Activated naive CD8-positive, alpha-beta T cell treated with anti-CD3 and anti-CD28 coated beads for 36 hours (primary cell): ENCODE results near the gene KRT38. TPM values are rescaled to one million over a fixed set of nuclear protein-coding genes. Genes with fewer than 3 reads are reported as not detected.
A peak's percentile ranks its signal among the peaks of the same experiment; 100 is the strongest.
"Not testable (repeated sequence)": the region's sequence is repeated elsewhere in the genome, so short reads cannot be mapped to it uniquely, and the experiment has no call there.

Source experiments
- DNase-seq: peaks from one replicate; pipeline ENCODE4 v3.0.0; 2021
- H3K27ac Mint-ChIP-seq: one replicate; pipeline ENCODE4 v1.8.0; 2022; ENCODE audit warnings: mild to moderate bottlenecking, moderate library complexity, mixed read lengths
- H3K27me3 Mint-ChIP-seq: one replicate; pipeline ENCODE4 v1.8.0; 2022; ENCODE audit warnings: mild to moderate bottlenecking, mixed read lengths
- H3K36me3 Mint-ChIP-seq: one replicate; pipeline ENCODE4 v1.8.0; 2021; ENCODE audit warnings: mild to moderate bottlenecking, mixed read lengths
- H3K4me1 Mint-ChIP-seq: one replicate; pipeline ENCODE4 v1.8.0; 2021; ENCODE audit warnings: mixed read lengths
- H3K4me3 Mint-ChIP-seq: one replicate; pipeline ENCODE4 v1.8.0; 2022; ENCODE audit warnings: mild to moderate bottlenecking, moderate library complexity, mixed read lengths
- H3K9me3 Mint-ChIP-seq: one replicate; pipeline ENCODE4 v1.8.0; 2022; ENCODE audit warnings: mixed read lengths
- total RNA-seq, 2 experiments: library from RNA; stranded (reverse); gene quantifications; one replicate each; pipeline ENCODE4 v1.2.3, GENCODE V29; 2021

Gene KRT38
- total RNA-seq, 2 experiments from 2014 or later, result not detected

DNA sequence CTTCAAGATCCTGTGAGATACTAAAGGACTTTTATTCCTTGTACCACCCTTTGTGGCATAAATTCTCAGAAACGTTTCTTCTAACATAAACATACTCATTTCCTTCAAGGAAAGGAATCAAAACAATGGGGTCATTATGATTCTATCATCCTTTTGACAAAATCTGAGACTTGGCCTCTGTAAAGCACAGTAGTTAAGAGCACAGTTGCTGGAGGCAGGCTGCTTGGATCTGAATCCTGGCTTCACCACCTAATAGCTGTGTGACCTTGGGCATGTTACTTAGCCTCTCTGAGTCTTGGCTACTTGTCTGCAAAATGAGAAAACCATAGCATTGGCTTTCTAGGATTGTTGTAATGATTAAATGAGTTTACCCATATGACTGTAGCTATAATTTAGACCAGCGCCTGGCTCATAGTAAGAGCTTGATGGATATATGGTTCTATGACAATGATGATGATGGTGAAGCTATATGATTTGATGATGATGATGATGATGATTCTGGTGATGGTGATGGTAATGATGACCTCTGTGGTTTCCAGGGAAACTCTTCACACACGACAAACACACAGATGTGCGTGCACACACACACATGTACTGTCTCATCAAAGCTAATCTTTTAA is 37.3 kb downstream of the KRT38 start:
- peak overlapping the region; percentile 43 for H3K27ac Mint-ChIP-seq
- H3K4me1 Mint-ChIP-seq, result peaks cover 23% of the 10 kb centered on the region
- no peak for DNase-seq
- no peak overlapping the region for H3K4me3 Mint-ChIP-seq
- no peaks in the 10 kb centered on the region for H3K36me3 Mint-ChIP-seq
- peaks cover 3% of the 10 kb centered on the region for H3K27me3 Mint-ChIP-seq
- no peaks in the 10 kb centered on the region for H3K9me3 Mint-ChIP-seq

DNA sequence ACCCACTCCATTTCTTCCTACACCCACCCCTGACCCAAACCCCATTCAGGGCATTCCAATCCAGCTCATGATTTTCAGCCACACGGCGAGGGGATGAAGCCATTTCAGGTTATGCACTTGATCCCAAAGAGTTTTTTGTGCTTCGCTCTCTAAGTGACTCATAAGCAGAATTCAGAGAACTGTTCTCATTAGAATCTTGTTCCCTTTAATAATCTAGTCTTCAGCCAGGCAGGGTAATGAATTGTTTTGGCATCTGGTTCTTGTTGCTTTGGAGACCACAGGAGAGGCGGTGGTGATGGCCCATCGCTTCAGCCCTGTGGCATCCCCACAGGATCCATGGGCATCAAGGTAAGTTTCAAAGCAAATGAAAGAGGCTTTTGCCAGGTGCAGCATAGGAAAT is 38.6 kb downstream of the KRT38 start:
- peaks cover 3% of the 10 kb centered on the region for H3K27me3 Mint-ChIP-seq
- H3K36me3 Mint-ChIP-seq, result no peaks in the 10 kb centered on the region
- no peaks in the 10 kb centered on the region for H3K9me3 Mint-ChIP-seq
- no peak overlapping the region for H3K27ac Mint-ChIP-seq
- H3K4me3 Mint-ChIP-seq, result no peak overlapping the region
- no peak for DNase-seq
- peaks cover 23% of the 10 kb centered on the region for H3K4me1 Mint-ChIP-seq

DNA sequence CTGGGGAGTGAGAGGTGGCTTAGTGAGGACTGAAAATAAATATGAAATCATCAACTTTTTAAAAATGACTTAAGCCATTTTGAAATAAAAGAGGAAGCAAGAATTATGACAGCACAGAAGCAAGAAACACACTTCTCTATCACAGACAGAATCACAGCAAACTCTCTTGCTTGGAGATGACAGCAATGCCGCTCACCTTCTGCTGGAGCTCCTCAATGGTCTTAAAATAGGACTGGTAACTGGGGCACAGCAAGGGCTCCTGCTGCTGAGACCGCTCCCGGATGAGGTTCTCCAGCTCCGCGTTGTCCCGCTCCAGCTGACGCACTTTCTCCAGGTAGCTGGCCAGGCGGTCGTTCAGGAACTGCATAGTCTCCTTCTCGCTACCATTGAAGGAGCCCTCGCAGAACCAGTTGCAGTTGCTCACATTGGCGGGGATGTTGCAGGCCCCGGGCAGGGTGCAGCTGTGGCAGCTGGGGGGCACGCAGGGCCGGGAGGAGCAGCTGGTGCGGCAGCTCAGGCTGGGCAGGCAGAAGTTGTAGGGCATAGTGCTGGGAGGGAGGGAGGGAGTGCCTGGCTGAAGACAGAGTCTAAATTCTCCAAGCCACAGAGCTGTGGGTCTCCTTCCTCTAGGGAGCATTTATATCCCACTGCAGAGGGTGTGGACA is 43.7 kb downstream of the KRT38 start, which contains the start of gene KRT31:
KRT31 (minus strand) TSS at position 613 of the 665 bp plus-strand sequence; CDS start at position 544, 69 bp downstream.
- H3K9me3 Mint-ChIP-seq, result no peaks in the 10 kb centered on the region
- no peak within 1 kb of the TSS for H3K27ac Mint-ChIP-seq
- no peak for DNase-seq
- H3K4me1 Mint-ChIP-seq, result no peaks in the 10 kb centered on the region
- no peaks in the 10 kb centered on the region for H3K27me3 Mint-ChIP-seq
- H3K4me3 Mint-ChIP-seq, result no peak within 1 kb of the TSS
- H3K36me3 Mint-ChIP-seq, result no peaks in the 10 kb centered on the region

DNA sequence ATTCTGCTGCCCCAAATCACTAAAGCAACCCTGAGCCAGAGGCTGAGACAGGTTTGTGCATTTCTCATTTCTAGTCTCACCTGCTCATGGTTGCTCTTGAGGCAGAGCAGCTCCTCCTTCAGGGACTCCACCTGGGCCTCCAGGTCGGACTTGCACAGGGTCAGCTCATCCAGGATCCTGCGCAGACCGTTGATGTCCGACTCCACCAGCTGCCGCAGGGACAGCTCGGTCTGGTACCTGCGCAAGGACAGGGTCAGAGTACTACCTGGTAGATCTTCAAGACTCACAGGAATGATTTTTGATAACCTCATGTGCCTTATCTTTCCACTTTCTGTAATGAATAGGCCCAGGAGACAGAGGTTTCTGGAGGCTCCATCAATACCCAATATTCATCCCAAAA is 44.4 kb downstream of the KRT38 start:
- no peaks in the 10 kb centered on the region for H3K36me3 Mint-ChIP-seq
- H3K9me3 Mint-ChIP-seq, result no peaks in the 10 kb centered on the region
- DNase-seq, result no peak
- no peaks in the 10 kb centered on the region for H3K27me3 Mint-ChIP-seq
- no peaks in the 10 kb centered on the region for H3K4me1 Mint-ChIP-seq
- H3K27ac Mint-ChIP-seq, result no peak overlapping the region
- H3K4me3 Mint-ChIP-seq, result no peak overlapping the region

DNA sequence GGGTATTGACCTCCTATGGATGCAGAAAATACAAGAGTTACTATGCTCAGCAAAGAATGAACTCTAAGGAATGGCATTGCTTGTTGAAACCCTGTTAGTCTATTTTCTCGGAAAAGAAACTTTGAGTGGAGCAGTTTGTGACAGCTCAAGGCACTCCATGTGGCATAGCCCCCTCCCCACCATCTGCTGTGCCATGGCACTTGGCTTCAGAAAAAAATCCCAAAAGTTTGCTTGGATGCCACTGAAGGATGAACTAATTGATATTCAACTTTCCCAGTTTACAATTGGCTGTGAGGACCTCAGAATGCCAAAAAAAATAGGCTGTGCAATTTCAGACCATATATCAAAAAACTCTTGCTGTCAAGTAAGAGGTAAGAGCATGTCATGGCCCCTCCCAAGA is 45.2 kb downstream of the KRT38 start:
- Mint-ChIP-seq H3K36me3 (no peaks in the 10 kb centered on the region), H3K27me3 (no peaks in the 10 kb centered on the region), H3K9me3 (no peaks in the 10 kb centered on the region), H3K4me3 (no peak overlapping the region), H3K4me1 (no peaks in the 10 kb centered on the region), H3K27ac (no peak overlapping the region)
- DNase-seq, result no peak

DNA sequence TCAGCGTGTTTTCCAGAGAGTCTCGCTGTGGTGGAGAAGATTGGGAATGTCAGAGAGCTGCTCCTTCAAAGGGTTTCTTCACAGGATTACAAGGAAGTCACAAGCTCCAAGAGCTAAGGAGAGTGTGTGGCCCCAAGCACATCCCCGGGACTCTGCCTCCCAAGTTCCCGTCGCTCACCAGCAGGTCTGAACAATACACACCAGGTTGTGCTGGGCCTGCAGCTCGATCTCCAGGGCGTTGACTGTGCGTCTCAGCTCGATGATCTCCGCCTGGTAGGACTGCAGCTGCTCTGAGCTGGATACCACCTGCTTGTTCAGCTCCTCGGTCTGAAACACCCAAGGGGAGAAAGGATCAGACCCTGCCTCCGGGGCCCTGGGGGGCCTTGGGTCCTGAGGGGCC is 45.7 kb downstream of the KRT38 start:
- H3K27ac Mint-ChIP-seq, H3K36me3 Mint-ChIP-seq, H3K4me3 Mint-ChIP-seq, H3K9me3 Mint-ChIP-seq, H3K27me3 Mint-ChIP-seq, H3K4me1 Mint-ChIP-seq, DNase-seq: not testable (repeated sequence)

DNA sequence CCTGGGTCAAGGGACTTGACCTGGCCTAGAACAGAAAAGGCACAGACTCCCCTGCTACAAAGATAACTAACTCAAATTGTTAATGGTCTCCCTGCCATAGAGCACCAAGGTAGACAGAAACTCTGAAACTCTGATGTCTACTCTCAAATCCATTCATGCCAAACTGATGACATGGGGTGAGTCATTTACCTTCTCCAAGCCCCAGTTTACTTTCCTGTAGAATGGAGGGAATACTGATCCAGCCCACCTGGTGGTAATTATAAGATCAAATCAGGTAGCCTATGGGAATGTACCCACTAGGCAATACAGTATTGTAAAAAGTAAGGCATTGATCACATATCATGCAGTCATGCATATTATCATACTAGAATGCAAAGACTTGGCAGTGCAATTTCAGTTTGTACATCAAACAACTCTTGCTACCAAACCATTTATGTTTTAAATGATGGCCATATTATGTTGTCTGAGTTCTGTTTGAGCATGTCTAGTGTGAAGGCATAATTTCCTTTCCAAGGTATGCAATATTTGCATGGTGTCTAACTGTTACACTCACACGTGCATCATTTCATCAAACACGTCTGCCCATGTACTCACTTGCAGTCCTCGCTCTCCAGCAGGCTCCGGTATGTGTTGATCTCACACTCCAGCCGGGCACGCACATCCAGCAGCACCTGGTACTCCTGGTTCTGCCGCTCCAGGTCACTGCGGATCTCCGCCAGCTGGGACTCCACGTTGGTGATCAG is 46.4 kb downstream of the KRT38 start:
- Mint-ChIP-seq H3K4me1 (no peaks in the 10 kb centered on the region), H3K27ac (no peak overlapping the region), H3K27me3 (no peaks in the 10 kb centered on the region), H3K9me3 (no peaks in the 10 kb centered on the region), H3K36me3 (no peaks in the 10 kb centered on the region), H3K4me3 (no peak overlapping the region)
- no peak for DNase-seq

DNA sequence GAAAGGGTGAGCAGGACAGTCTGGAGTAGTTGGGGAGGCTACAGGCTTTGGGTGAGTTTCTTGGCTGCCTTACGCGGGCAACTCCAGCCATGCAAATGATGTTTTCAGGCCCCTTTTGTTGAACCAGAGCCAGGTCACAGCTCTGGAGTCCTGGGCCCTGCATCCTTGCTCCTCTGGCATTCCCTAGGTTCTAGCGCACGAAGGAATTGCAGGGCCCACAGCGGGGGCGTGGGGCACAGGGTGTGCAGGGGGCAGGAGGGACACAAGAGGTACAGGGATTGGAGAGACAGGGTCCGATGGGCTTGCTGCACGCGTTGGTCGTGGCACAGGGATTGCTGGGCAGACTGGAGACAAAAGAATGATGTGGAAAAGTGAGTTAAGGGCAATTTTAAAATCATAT is 47.0 kb downstream of the KRT38 start:
- no peak overlapping the region for H3K27ac Mint-ChIP-seq

DNA sequence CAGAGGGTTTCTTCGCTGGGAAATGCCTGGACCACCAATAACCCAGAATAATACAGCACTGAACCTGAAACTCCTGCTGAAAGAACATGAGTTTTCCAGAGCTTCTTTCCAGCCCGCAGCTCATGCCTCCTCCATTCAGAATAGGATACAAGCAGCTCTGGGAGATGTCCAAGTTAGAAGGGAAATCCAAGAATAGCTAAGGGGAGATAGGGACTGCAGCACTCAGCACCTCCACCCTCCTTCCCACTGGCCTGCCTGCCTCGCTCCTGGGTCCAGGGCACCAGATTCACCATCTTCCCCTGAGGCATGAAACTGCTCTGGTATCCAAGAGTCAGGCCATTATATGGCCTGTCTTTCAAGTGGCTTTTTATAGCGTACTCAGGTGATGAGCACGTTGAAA is 47.5 kb downstream of the KRT38 start:
- no peak overlapping the region for H3K4me3 Mint-ChIP-seq
- no peak overlapping the region for H3K27ac Mint-ChIP-seq
- no peaks in the 10 kb centered on the region for H3K27me3 Mint-ChIP-seq
- H3K4me1 Mint-ChIP-seq, result no peaks in the 10 kb centered on the region
- no peak for DNase-seq
- no peaks in the 10 kb centered on the region for H3K36me3 Mint-ChIP-seq
- H3K9me3 Mint-ChIP-seq, result no peaks in the 10 kb centered on the region

More for the DNA sequence above, 47.0 kb downstream of the KRT38 start:
- Mint-ChIP-seq H3K4me3 (no peak overlapping the region), H3K4me1 (no peaks in the 10 kb centered on the region), H3K27me3 (no peaks in the 10 kb centered on the region), H3K36me3 (no peaks in the 10 kb centered on the region), H3K9me3 (no peaks in the 10 kb centered on the region)
- no peak for DNase-seq

DNA sequence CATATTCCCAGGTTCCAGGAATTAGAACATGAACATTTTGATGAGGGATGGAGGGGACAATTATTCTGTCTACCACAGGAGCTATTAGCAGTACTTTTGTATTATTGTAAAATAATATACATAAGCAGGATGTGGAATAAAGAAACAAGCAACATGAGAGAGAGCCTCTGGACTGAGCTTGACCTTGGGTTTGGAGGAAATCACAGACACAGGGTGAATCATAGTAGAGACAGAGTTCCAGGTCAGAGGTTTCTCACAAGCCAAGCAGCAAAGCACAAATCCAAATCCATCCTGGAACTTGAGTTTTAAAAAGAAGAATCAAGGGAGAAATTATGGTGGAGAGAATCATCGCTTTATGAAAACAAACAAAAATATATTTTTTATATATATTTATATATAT is 48.5 kb downstream of the KRT38 start:
- Mint-ChIP-seq H3K36me3 (peaks cover 3% of the 10 kb centered on the region), H3K9me3 (peaks cover 5% of the 10 kb centered on the region), H3K4me3 (no peak overlapping the region), H3K27me3 (no peaks in the 10 kb centered on the region), H3K4me1 (no peaks in the 10 kb centered on the region), H3K27ac (no peak overlapping the region)
- no peak for DNase-seq

DNA sequence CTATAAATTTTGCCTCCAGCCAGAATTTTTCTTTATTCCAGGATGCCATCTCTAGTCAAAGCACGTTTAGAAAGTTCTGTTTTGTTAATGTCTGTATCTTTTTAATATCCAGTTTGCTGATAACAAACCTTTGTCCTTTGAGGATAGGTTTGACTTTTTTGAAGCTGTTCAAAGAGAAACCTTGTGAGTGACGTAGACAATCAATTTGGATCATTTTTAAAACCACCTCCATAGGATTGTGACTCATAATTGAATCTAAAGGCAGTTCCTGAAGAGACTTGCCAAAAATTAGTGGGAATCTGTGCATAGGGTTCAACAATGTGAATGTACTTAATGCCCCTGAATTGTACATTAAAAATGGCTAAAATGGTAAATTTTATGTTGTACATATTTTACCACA is 49.2 kb downstream of the KRT38 start:
- no peak for DNase-seq
- Mint-ChIP-seq H3K27me3 (peaks cover 3% of the 10 kb centered on the region), H3K4me1 (no peaks in the 10 kb centered on the region), H3K4me3 (no peak overlapping the region), H3K9me3 (peaks cover 10% of the 10 kb centered on the region), H3K36me3 (peaks cover 6% of the 10 kb centered on the region), H3K27ac (no peak overlapping the region)

DNA sequence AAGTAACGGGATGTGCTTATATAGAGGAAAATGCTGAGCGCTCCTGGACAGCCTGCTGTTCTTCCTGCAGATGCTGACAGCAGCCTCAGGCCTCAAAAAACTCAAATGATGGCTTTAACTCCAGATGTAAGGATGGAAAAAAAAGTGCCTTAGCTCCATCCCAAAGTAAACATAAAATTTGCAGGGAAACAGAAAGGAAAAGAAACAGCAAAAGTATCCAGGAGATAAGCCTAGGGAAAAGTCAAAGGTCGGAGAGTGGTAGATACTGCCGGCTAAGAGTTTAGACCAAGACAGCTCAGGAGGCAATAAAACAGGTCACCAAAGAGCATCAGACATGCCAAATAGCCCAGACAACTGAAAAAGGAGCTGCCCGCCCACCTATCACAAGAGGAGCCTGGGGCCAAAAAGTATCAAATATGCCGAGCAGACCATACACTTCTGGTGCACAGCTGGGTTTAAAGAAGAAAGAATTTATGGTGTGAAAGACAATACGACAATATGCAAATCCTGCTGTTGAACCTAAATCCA is 50.3 kb downstream of the KRT38 start:
- Mint-ChIP-seq H3K4me3 (no peak overlapping the region), H3K4me1 (no peaks in the 10 kb centered on the region), H3K27me3 (peaks cover 4% of the 10 kb centered on the region), H3K36me3 (peaks cover 7% of the 10 kb centered on the region), H3K9me3 (peaks cover 14% of the 10 kb centered on the region), H3K27ac (no peak overlapping the region)
- no peak for DNase-seq

DNA sequence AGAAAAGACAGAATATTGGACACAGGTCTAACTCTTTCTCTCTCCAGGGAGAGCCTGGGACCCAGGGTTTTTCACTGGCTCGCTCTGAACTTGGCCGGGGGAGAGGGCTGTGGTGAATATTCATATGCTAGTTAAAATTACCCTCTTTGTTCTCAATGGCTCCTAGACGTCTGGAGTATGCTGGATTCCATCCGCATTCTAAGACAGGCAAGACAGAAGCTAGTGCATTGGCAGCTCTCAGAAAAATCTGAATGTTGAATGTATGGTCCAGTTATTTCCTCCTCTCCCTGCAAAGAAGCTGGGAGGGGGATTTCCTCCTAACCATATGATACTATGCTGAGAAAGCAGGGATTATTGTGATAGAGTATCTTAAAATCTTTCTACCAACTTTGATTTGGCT is 53.1 kb downstream of the KRT38 start:
- no peak overlapping the region for H3K27ac Mint-ChIP-seq
- DNase-seq, result no peak
- peaks cover 4% of the 10 kb centered on the region for H3K27me3 Mint-ChIP-seq
- peaks cover 7% of the 10 kb centered on the region for H3K36me3 Mint-ChIP-seq
- H3K4me3 Mint-ChIP-seq, result no peak overlapping the region
- H3K9me3 Mint-ChIP-seq, result peaks cover 14% of the 10 kb centered on the region
- H3K4me1 Mint-ChIP-seq, result no peaks in the 10 kb centered on the region

DNA sequence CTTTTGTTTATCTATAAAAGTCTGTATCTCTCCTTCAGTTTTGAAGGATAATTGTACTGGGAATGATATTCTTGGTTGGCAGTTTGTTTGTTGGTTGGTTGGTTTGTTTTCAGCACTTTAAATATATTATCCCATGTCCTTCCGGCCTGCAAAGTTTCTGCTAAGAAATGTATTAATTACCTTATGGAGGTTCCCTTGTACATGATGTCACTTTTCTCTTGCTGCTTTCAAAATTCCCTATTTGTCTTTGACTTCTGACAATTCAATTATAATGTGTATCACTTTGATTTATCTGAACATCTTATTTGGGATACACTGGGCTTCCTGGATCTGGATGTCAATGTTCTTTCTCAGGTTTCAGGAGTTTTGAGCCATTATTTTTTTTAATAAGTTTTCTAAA is 54.6 kb downstream of the KRT38 start:
- Mint-ChIP-seq H3K9me3 (peaks cover 14% of the 10 kb centered on the region), H3K4me3 (no peak overlapping the region), H3K27me3 (peaks cover 4% of the 10 kb centered on the region), H3K27ac (no peak overlapping the region), H3K36me3 (peaks cover 7% of the 10 kb centered on the region), H3K4me1 (no peaks in the 10 kb centered on the region)
- DNase-seq, result no peak
